A549 (cell line): ENCODE data around the gene PCDH15.

Source experiments
- EHMT2 ChIP-seq: fragments of 200-600 bp; sonication (generic); IDR thresholded peaks from 2 replicates; pipeline ENCODE4 v1.6.1; 2016; ENCODE audit warnings: antibody characterized with exemption, low read depth, mild to moderate bottlenecking, moderate library complexity
- MAFK ChIP-seq: fragments of 450-650 bp; IDR thresholded peaks from 2 replicates; pipeline ENCODE4 v1.6.1; 2014; ENCODE audit not compliant: partially characterized antibody
- PHF8 ChIP-seq: fragments of 200-600 bp; sonication (generic); IDR thresholded peaks from 2 replicates; pipeline ENCODE4 v1.6.1; 2016; ENCODE audit warnings: low read depth, mild to moderate bottlenecking, antibody characterized with exemption, moderate library complexity, borderline replicate concordance
- RCOR1 ChIP-seq: fragments of 150-350 bp; IDR thresholded peaks from 2 replicates; pipeline ENCODE4 v1.6.1; 2014; ENCODE audit warnings: antibody characterized with exemption, low read length, low read depth
- ZFP36 ChIP-seq: fragments of 450-650 bp; IDR thresholded peaks from 2 replicates; pipeline ENCODE4 v1.6.1; 2014; ENCODE audit warnings: borderline replicate concordance; ENCODE audit not compliant: partially characterized antibody
- TF ChIP-seq, protein P1 (sequence below): fragments of >200 bp; sonication (Bioruptor Twin); formaldehyde crosslinking; IDR thresholded peaks from 3 replicates; pipeline ENCODE4 v1.5.1; 2016
- TF ChIP-seq, protein P2 (sequence below): fragments of 450-650 bp; IDR thresholded peaks from 2 replicates; pipeline ENCODE4 v1.6.1; 2014; ENCODE audit warnings: antibody characterized with exemption

DNA sequence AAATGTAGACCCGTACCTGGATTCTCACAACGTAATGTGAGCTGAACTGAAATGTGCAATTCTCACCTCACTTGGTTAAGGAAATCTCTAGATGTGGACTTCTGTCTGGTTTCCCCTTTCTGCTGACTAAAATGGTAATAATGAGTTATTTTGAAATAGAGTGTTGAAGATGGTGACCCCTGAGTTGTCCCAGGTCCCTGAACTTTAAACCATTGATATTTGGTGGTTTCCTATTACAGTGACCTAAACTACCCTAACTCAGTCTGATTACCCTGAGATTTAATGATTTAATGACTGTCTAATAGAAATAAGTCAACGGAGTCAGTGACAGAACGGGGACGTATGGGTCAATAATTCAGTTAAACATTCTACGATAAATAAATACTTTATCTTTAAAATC is 845.9 kb downstream of the PCDH15 start:
- TF ChIP-seq ZFP36 (no peak), EHMT2 (no peak), MAFK (no peak), PHF8 (no peak), RCOR1 (no peak)
- TF ChIP-seq, protein P1, sequence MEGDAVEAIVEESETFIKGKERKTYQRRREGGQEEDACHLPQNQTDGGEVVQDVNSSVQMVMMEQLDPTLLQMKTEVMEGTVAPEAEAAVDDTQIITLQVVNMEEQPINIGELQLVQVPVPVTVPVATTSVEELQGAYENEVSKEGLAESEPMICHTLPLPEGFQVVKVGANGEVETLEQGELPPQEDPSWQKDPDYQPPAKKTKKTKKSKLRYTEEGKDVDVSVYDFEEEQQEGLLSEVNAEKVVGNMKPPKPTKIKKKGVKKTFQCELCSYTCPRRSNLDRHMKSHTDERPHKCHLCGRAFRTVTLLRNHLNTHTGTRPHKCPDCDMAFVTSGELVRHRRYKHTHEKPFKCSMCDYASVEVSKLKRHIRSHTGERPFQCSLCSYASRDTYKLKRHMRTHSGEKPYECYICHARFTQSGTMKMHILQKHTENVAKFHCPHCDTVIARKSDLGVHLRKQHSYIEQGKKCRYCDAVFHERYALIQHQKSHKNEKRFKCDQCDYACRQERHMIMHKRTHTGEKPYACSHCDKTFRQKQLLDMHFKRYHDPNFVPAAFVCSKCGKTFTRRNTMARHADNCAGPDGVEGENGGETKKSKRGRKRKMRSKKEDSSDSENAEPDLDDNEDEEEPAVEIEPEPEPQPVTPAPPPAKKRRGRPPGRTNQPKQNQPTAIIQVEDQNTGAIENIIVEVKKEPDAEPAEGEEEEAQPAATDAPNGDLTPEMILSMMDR = no peak
- TF ChIP-seq, protein P2, sequence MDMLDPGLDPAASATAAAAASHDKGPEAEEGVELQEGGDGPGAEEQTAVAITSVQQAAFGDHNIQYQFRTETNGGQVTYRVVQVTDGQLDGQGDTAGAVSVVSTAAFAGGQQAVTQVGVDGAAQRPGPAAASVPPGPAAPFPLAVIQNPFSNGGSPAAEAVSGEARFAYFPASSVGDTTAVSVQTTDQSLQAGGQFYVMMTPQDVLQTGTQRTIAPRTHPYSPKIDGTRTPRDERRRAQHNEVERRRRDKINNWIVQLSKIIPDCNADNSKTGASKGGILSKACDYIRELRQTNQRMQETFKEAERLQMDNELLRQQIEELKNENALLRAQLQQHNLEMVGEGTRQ = no peak
